ENCODE data around the gene MTF1.
"Not testable (repeated sequence)": the region's sequence is repeated elsewhere in the genome, so short reads cannot be mapped to it uniquely, and the experiment has no call there.

The MTF1 gene

GRCh38 chr1:37782491-37782890 is 76.9 kb downstream of the MTF1 start:
- DNase-seq: no peak

- no peak for DNase-seq
These were observed 80.7 kb downstream of the MTF1 start for GRCh38 chr1:37778654-37779053.

- no peak for DNase-seq
These were observed 82.4 kb downstream of the MTF1 start for GRCh38 chr1:37776946-37777516.

- DNase-seq: not testable (repeated sequence)
These were observed 88.0 kb downstream of the MTF1 start for GRCh38 chr1:37771440-37771839.

GRCh38 chr1:37767488-37767887 is 91.9 kb downstream of the MTF1 start:
- no peak for DNase-seq

- DNase-seq: peak in 1 of 2 donors; percentile 21
These were observed 93.3 kb downstream of the MTF1 start for GRCh38 chr1:37765916-37766664.

GRCh38 chr1:37764888-37765441 is 94.4 kb downstream of the MTF1 start, which contains the start of gene EPHA10:
TSS of gene EPHA10 (minus strand) at chr1:37765120. CDS start at chr1:37765066, 54 bp downstream.
- no peak for DNase-seq

- peak; percentile 57 to 60 for DNase-seq
These were observed 95.0 kb downstream of the MTF1 start for GRCh38 chr1:37764414-37764825.

GRCh38 chr1:37763791-37764413 is 95.5 kb downstream of the MTF1 start:
- no peak for DNase-seq

- DNase-seq: no peak
These were observed 96.9 kb downstream of the MTF1 start for GRCh38 chr1:37762516-37762915.

- no peak for DNase-seq
These were observed 97.8 kb downstream of the MTF1 start for GRCh38 chr1:37761416-37762095.
